Right lobe of liver (tissue), 6 donors: ENCODE results near the gene APOBEC2. TPM values are rescaled to one million over a fixed set of nuclear protein-coding genes. Genes with fewer than 3 reads are reported as not detected.

ENCODE experiments used
- ATAC-seq, 4 donors: fragments of 200-7000 bp; cut with Tn5 transposase; one replicate each; pipeline ENCODE4 v1.9.1; 2020; ENCODE audit warnings: mild to moderate bottlenecking in 4 of 4, moderate library complexity in 4 of 4
- DNase-seq, 3 donors: peaks; one replicate each; pipeline ENCODE4 v3.0.0-alpha.2; 2020
- H3K27ac ChIP-seq, 3 donors: fragments of 200-600 bp; one replicate each; pipeline ENCODE4 v1.8.0; 2022
- H3K27me3 ChIP-seq, 2 donors: fragments of 200-600 bp; one replicate each; pipeline ENCODE4 v1.8.0; 2022
- H3K36me3 ChIP-seq, 4 donors: fragments of 200-600 bp; sonication (generic) in 1 of 4; one replicate each; pipeline versions ENCODE4 v1.5.1 to v1.8.0; 2017 to 2022; ENCODE audit warnings: control low read depth in 1 of 4
- H3K4me1 ChIP-seq, 4 donors: fragments of 200-600 bp; sonication (generic) in 1 of 4; one replicate each; pipeline versions ENCODE4 v1.5.1 to v1.8.0; 2017 to 2022; ENCODE audit warnings: control low read depth in 1 of 4
- H3K4me3 ChIP-seq, 3 donors: fragments of 200-600 bp; one replicate each; pipeline ENCODE4 v1.8.0; 2022
- H3K9me3 ChIP-seq, 4 donors: fragments of 200-600 bp; sonication (generic) in 1 of 4; one replicate each; pipeline versions ENCODE4 v1.5.1 to v1.8.0; 2017 to 2022; ENCODE audit warnings: control low read depth in 1 of 4
- CTCF ChIP-seq, 4 donors: fragments of 200-600 bp in 3 of 4; fragments of 450-650 bp in 1 of 4; IDR thresholded peaks; one replicate each; pipeline versions ENCODE4 v1.5.1 to v1.8.0; 2016 to 2022; ENCODE audit warnings: antibody characterized with exemption in 4 of 4, mild to moderate bottlenecking in 2 of 4
- POLR2A ChIP-seq: fragments of 450-650 bp; IDR thresholded peaks from one replicate; pipeline ENCODE4 v1.6.1; 2017; ENCODE audit warnings: antibody characterized with exemption, mild to moderate bottlenecking
- WGBS: methylation state at CpG from one replicate; pipeline ENCODE4 v1.1.6; 2018; ENCODE audit warnings: low coverage, low lambda C conversion rate; ENCODE audit not compliant: insufficient coverage; ENCODE audit errors: missing lambda C conversion rate; 5-methylcytosine and 5-hydroxymethylcytosine counted together
- intact Hi-C, 2 donors: fragments of 100-400 bp; cut with DNase I; formaldehyde crosslinking; loops; one replicate each; pipeline versions ENCODE4 v1.11.2 to v1.14.1; 2022
- total RNA-seq, 6 experiments: library from RNA; depleted of rRNA in 2 of 6; stranded (reverse); fragments of >200 nt in 2 of 6; fragmentation: NEBNext Ultra II Directional in 3 of 6; extraction: Animal tissue kit (Norgen Biotek cat#: 25700) in 3 of 6; gene quantifications; one replicate each; pipeline versions ENCODE4 v1.1.0 to v1.2.4, GENCODE V29; 2016 to 2023
- donor health status: DM: no; HTN: yes; CAD: no.
- donor health status: DM: no; HTN: no; CAD: no.
- donor health status: DM: no; HTN: no; CAD: no.
- donor health status: DM: no; HTN: yes; CAD: no.
- donor health status: DM: no; HTN: yes; CAD: no.

Gene APOBEC2
- total RNA-seq, 6 experiments from 2014 or later, result not detected

- Histone ChIP-seq H3K36me3 (peaks cover 0 to 36% (median 2%) of the 10 kb centered on the region in 4 donors), H3K27me3 (no peaks in the 10 kb centered on the region), H3K4me3 (no peak overlapping the region), H3K4me1 (peaks cover 0 to 58% (median 18%) of the 10 kb centered on the region in 4 donors), H3K9me3 (no peaks in the 10 kb centered on the region), H3K27ac (no peak overlapping the region)
- WGBS, result 44% methylated on average over 3 of the region's 3 CpGs
- no peak for TF ChIP-seq CTCF (IDR thresholded peaks at IDR 0.05)
- TF ChIP-seq POLR2A, result no peak
- intact Hi-C loops, result no loop called here
- DNase-seq (no peak), ATAC-seq (peak in 2 of 4 donors; percentile 6 to 16)
Observed at GRCh38 chr6:41036186-41036585, 16.8 kb upstream of the APOBEC2 start.

- WGBS, result 80% methylated on average over 2 of the region's 2 CpGs
- no peaks in the 10 kb centered on the region for H3K9me3 ChIP-seq
- H3K27me3 ChIP-seq, result no peaks in the 10 kb centered on the region
- peaks cover 0 to 62% (median 18%) of the 10 kb centered on the region in 4 donors for H3K4me1 ChIP-seq
- DNase-seq (no peak), ATAC-seq (no peak)
- intact Hi-C loops, result no loop called here
- no peak for TF ChIP-seq POLR2A
- TF ChIP-seq CTCF (IDR thresholded peaks at IDR 0.05), result no peak
- no peak overlapping the region for H3K27ac ChIP-seq
- H3K36me3 ChIP-seq, result peaks cover 0 to 31% (median 2%) of the 10 kb centered on the region in 4 donors
- H3K4me3 ChIP-seq, result peak overlapping the region in 1 of 3 donors; percentile 65
Observed at GRCh38 chr6:41036601-41037000, 16.4 kb upstream of the APOBEC2 start.

- ATAC-seq, result no peak
- intact Hi-C loops, result no loop called here
- DNase-seq, result no peak
- peak overlapping the region in 2 of 3 donors; percentile 65 to 69 for H3K4me3 ChIP-seq
- no peak for TF ChIP-seq POLR2A
- TF ChIP-seq CTCF (IDR thresholded peaks at IDR 0.05), result no peak
- peaks cover 0 to 62% (median 18%) of the 10 kb centered on the region in 4 donors for H3K4me1 ChIP-seq
- no peaks in the 10 kb centered on the region for H3K9me3 ChIP-seq
- H3K27ac ChIP-seq, result no peak overlapping the region
- H3K27me3 ChIP-seq, result no peaks in the 10 kb centered on the region
- 84% methylated on average over 11 of the region's 13 CpGs for WGBS
- H3K36me3 ChIP-seq, result peaks cover 0 to 25% (median 2%) of the 10 kb centered on the region in 4 donors
Observed at GRCh38 chr6:41037107-41037900, 15.7 kb upstream of the APOBEC2 start.

GRCh38 chr6:41038205-41038604, 14.8 kb upstream of the APOBEC2 start:
- no peak for DNase-seq
- Histone ChIP-seq H3K27ac (no peak overlapping the region), H3K36me3 (peaks cover 0 to 16% (median under 1%) of the 10 kb centered on the region in 4 donors), H3K9me3 (no peaks in the 10 kb centered on the region), H3K4me3 (peak overlapping the region; percentile 60 to 69 (median 65)), H3K27me3 (no peaks in the 10 kb centered on the region), H3K4me1 (peaks cover 0 to 62% (median 18%) of the 10 kb centered on the region in 4 donors)
- no peak for ATAC-seq
- TF ChIP-seq POLR2A (no peak), CTCF (IDR thresholded peaks at IDR 0.05) (no peak)
- no CpG with 5 or more reads among the region's 3 CpGs for WGBS
- intact Hi-C loops, result no loop called here
